HEK293T (cell line): Measurements from ENCODE around the gene PRIM2.

Source experiments
- ELF4 ChIP-seq: fragments of 450-650 bp; IDR thresholded peaks from 2 replicates; pipeline ENCODE4 v1.6.1; 2017; ENCODE audit warnings: antibody characterized with exemption
- FOXK2 ChIP-seq: fragments of 450-650 bp; IDR thresholded peaks from 2 replicates; pipeline ENCODE4 v1.6.1; 2016; ENCODE audit warnings: mild to moderate bottlenecking
- HDGF ChIP-seq: fragments of 450-650 bp; IDR thresholded peaks from 2 replicates; pipeline ENCODE4 v1.6.1; 2017; ENCODE audit warnings: antibody characterized with exemption, borderline replicate concordance
- LEF1 ChIP-seq: fragments of 450-650 bp; IDR thresholded peaks from 2 replicates; pipeline ENCODE4 v1.6.1; 2017; ENCODE audit warnings: mild to moderate bottlenecking, borderline replicate concordance
- SUZ12 ChIP-seq: fragments of 450-650 bp; IDR thresholded peaks from 2 replicates; pipeline ENCODE4 v1.6.1; 2016; ENCODE audit warnings: mild to moderate bottlenecking
- TARDBP ChIP-seq: fragments of 450-650 bp; IDR thresholded peaks from 2 replicates; pipeline ENCODE4 v1.6.1; 2016
- ZNF384 ChIP-seq: fragments of 450-650 bp; IDR thresholded peaks from 2 replicates; pipeline ENCODE4 v1.6.1; 2016
- TF ChIP-seq, protein P1 (sequence below): fragments of 450-650 bp; IDR thresholded peaks from 2 replicates; pipeline ENCODE4 v1.6.1; 2016

DNA sequence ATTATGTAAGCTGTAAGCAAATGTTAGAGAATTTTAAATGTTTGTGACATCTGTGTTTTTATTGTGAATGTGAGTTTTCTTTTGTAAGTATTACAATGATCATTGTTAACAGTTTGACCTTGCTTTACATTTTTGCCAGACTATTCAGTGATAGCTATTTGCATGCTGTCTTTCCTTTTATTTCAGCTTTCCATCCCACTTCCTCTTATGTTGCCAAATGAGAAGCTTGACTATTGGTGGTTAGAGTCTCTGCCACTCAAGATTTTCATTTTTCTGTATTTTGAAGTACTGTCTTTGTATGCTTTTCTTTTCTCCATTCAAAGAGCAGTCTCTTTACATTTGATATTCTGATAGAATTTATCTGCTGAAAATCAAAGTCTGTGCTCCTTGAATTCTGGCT, 104.1 kb downstream of the PRIM2 start:
- TF ChIP-seq, protein P1, sequence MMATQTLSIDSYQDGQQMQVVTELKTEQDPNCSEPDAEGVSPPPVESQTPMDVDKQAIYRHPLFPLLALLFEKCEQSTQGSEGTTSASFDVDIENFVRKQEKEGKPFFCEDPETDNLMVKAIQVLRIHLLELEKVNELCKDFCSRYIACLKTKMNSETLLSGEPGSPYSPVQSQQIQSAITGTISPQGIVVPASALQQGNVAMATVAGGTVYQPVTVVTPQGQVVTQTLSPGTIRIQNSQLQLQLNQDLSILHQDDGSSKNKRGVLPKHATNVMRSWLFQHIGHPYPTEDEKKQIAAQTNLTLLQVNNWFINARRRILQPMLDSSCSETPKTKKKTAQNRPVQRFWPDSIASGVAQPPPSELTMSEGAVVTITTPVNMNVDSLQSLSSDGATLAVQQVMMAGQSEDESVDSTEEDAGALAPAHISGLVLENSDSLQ, result no peak
- no peak for TF ChIP-seq ZNF384
- TF ChIP-seq FOXK2, result no peak
- TF ChIP-seq HDGF, result no peak
- TF ChIP-seq LEF1, result no peak
- TF ChIP-seq TARDBP, result no peak
- TF ChIP-seq SUZ12, result no peak
- TF ChIP-seq ELF4, result no peak
